GM23338 (cell line): ENCODE results near the gene NSUN4. TPM values are rescaled to one million over a fixed set of nuclear protein-coding genes. Genes with fewer than 3 reads are reported as not detected.

Experiments used
- ATAC-seq: fragments of 200-7000 bp; cut with Tn5 transposase; 3 replicates; pipeline ENCODE4 v1.9.1; 2020
- DNase-seq: peaks from one replicate; pipeline ENCODE4 v3.0.0-alpha.2; 2015; ENCODE audit warnings: low spot score
- H2AFZ ChIP-seq: fragments of 200-600 bp; sonication (generic); 2 replicates; pipeline ENCODE4 v1.8.0; 2016; ENCODE audit warnings: antibody characterized with exemption, mild to moderate bottlenecking, moderate library complexity
- H3F3A ChIP-seq: fragments of 200-600 bp; sonication (generic); replicated peaks from 2 replicates; pipeline ENCODE4 v1.8.0; 2017; ENCODE audit warnings: antibody characterized with exemption, mixed run types, low read depth
- H3K27ac ChIP-seq: fragments of 200-600 bp; sonication (generic); 2 replicates; pipeline ENCODE4 v1.6.1; 2016; ENCODE audit warnings: low read depth
- H3K27me3 ChIP-seq: fragments of 200-600 bp; sonication (generic); 2 replicates; pipeline ENCODE4 v1.8.0; 2016; ENCODE audit warnings: mild to moderate bottlenecking, mixed run types, moderate library complexity; ENCODE audit not compliant: insufficient read depth
- H3K36me3 ChIP-seq: fragments of 200-600 bp; sonication (generic); 2 replicates; pipeline ENCODE4 v1.8.0; 2016; ENCODE audit warnings: mild to moderate bottlenecking; ENCODE audit not compliant: insufficient read depth
- H3K4me1 ChIP-seq: fragments of 200-600 bp; sonication (generic); 2 replicates; pipeline ENCODE4 v1.8.0; 2016; ENCODE audit warnings: mild to moderate bottlenecking, moderate library complexity; ENCODE audit not compliant: insufficient read depth
- H3K4me2 ChIP-seq: fragments of 200-600 bp; sonication (generic); 2 replicates; pipeline ENCODE4 v1.7.1; 2017; ENCODE audit warnings: mixed run types
- H3K4me3 ChIP-seq: fragments of 200-600 bp; sonication (generic); 2 replicates; pipeline ENCODE4 v1.6.1; 2016; ENCODE audit warnings: mixed run types
- H3K79me2 ChIP-seq: fragments of 200-600 bp; sonication (generic); replicated peaks from 2 replicates; pipeline ENCODE4 v1.8.0; 2017; ENCODE audit warnings: mild to moderate bottlenecking; ENCODE audit not compliant: insufficient read depth
- H3K9me2 ChIP-seq: fragments of 200-600 bp; sonication (generic); 2 replicates; pipeline ENCODE4 v1.8.0; 2017; ENCODE audit not compliant: insufficient read depth
- H4K20me1 ChIP-seq: fragments of 200-600 bp; sonication (generic); replicated peaks from 2 replicates; pipeline ENCODE4 v1.8.0; 2017; ENCODE audit warnings: mild to moderate bottlenecking; ENCODE audit not compliant: insufficient read depth
- H3K27ac Mint-ChIP-seq: 2 replicates; pipeline ENCODE4 v1.8.0; 2020; ENCODE audit warnings: inconsistent platforms, mild to moderate bottlenecking, moderate library complexity, mixed read lengths
- H3K27me3 Mint-ChIP-seq: 3 replicates; pipeline ENCODE4 v1.8.0; 2022; ENCODE audit warnings: low read depth, mild to moderate bottlenecking, moderate library complexity, mixed read lengths, inconsistent platforms; ENCODE audit not compliant: insufficient read depth, poor library complexity
- H3K36me3 Mint-ChIP-seq: 3 replicates; pipeline ENCODE4 v1.8.0; 2021; ENCODE audit warnings: low read depth, mild to moderate bottlenecking, inconsistent platforms, moderate library complexity, mixed read lengths
- H3K4me1 Mint-ChIP-seq: 3 replicates; pipeline ENCODE4 v1.8.0; 2020; ENCODE audit warnings: mild to moderate bottlenecking, inconsistent platforms, mixed read lengths
- H3K4me3 Mint-ChIP-seq: 3 replicates; pipeline ENCODE4 v1.8.0; 2021; ENCODE audit warnings: moderate library complexity, mild to moderate bottlenecking, inconsistent platforms, mixed read lengths
- H3K9me3 Mint-ChIP-seq: 3 replicates; pipeline ENCODE4 v1.8.0; 2020; ENCODE audit warnings: moderate library complexity, mild to moderate bottlenecking, inconsistent platforms, mixed read lengths
- CREB1 ChIP-seq: fragments of 250-450 bp; sonication (Bioruptor Pico); IDR thresholded peaks from 2 replicates; pipeline ENCODE4 v1.5.0; 2020; ENCODE audit warnings: low read depth, mild to moderate bottlenecking, moderate library complexity
- POLR2AphosphoS5 ChIP-seq: IDR thresholded peaks from 2 replicates; pipeline ENCODE4 v1.6.1; 2016; ENCODE audit warnings: antibody characterized with exemption, low read depth
- REST ChIP-seq: IDR thresholded peaks from one replicate; pipeline ENCODE4 v1.6.1; 2018; ENCODE audit warnings: antibody characterized with exemption; ENCODE audit not compliant: unreplicated experiment
- ZNF331 ChIP-seq: fragments of 250-450 bp; sonication (Bioruptor Pico); IDR thresholded peaks from 2 replicates; pipeline ENCODE4 v1.5.0; 2020; ENCODE audit warnings: low read depth, mild to moderate bottlenecking, moderate library complexity
- polyA plus RNA-seq: library from polyadenylated mRNA; unstranded; fragments of >200 nt; fragmentation: Nextera tagmentation; extraction: Ambion mirVana; gene quantifications from 2 replicates; pipeline ENCODE4 v1.2.1, GENCODE V29; 2016
- total RNA-seq: library from RNA; depleted of rRNA; stranded (reverse); fragments of >200 nt; shearing (Covaris generic); gene quantifications from 2 replicates; pipeline ENCODE4 v1.2.3, GENCODE V29; 2014

NSUN4 gene
- total and polyA plus RNA-seq, 2 experiments from 2014 or later, result 8.9 to 11.6 TPM

DNA sequence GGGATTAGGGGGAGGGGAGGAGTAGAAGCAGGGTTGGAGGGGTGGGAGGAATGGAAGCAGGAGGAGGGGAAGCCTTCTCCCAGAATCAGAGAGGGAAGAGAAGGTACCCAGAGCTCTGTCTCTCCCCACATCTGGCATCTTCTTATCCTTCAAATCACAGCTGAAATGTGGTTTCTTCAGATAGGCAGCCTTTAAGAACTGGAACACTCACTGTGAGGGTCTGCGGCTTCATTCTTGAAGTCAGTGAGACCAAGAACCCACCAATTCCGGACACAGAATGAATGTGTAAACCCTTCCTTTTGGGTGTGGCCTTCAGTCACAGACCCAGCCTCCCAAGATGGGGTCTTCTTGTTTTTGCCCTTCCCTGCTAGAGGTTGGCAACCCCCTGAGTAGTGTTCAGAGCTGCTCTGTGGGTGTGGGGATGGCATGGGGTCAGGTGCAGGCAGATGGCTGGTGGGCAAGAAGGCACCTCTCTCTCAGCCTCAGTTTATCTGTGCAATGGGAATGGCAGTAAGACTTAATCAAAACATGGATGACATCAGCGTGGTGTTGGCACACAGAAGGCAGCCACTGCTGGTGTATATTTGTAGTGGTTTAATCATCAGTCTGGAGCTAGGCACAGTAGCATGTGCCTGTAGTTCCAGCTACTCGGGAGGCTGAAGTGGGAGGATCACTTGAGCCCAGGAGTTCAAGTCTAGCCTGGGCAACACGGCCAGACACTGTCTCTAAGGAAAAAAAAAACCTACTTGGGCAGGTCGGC lies 60.7 kb downstream of the NSUN4 start:
- ATAC-seq (no peak), DNase-seq (no peak)
- Histone ChIP-seq H3K27me3 (no peaks in the 10 kb centered on the region), H3K4me3 (peak overlapping the region; percentile 38; the same call in 1 of the 2 replicates), H3F3A (no peaks in the 10 kb centered on the region), H2AFZ (no peak overlapping the region), H3K4me2 (peak overlapping the region; percentile 69; the same call in 1 of the 2 replicates), H3K27ac (no peak overlapping the region), H4K20me1 (no peaks in the 10 kb centered on the region; the same call in 1 of the 2 replicates), H3K79me2 (no peaks in the 10 kb centered on the region), H3K36me3 (no peaks in the 10 kb centered on the region), H3K4me1 (peaks cover 19% of the 10 kb centered on the region), H3K9me2 (no peaks in the 10 kb centered on the region)
- no peaks in the 10 kb centered on the region; the same call in 2 of the 3 replicates for H3K36me3 Mint-ChIP-seq
- H3K27ac Mint-ChIP-seq, result no peak overlapping the region
- H3K4me3 Mint-ChIP-seq, result no peak overlapping the region; the same call in 2 of the 3 replicates
- no peaks in the 10 kb centered on the region for H3K9me3 Mint-ChIP-seq
- peaks cover 21% of the 10 kb centered on the region for H3K4me1 Mint-ChIP-seq
- TF ChIP-seq ZNF331 (CRISPR knock-in tag), result no peak
- peaks cover 13% of the 10 kb centered on the region for H3K27me3 Mint-ChIP-seq

DNA sequence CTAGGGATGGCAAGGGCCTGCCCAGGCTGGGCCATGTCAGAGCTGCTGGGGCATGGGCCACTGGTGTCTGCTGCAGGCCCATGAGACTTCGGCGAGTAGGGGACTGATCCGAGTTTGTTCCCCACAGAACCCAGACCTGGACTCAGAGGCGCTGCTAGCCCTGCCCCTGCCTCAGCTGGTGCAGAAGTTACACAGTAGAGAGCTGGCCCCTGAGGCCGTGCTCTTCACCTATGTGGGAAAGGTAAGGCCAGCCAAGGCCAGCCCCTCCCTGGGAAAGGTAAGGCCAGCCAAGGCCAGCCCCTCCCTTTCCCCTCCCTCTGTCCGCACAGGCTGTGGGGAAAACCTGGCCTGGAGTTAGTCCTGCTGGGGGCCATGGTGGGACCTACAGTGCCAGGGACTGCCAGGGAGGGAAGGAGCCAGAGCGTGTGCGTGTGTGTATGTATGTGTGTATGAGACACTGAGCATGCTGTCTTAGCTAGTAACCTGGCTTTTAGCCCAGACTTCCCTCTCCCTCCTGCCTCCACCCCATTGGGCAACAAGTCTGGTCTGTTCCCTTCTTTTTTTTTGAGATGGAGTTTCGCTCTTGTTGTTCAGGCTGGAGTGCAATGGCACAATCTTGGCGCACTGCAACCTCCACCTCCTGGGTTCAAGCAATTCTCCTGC lies 61.5 kb downstream of the NSUN4 start:
- no peaks in the 10 kb centered on the region for H3K9me2 ChIP-seq
- H3K4me1 ChIP-seq, result peaks cover 24% of the 10 kb centered on the region
- H3K4me3 ChIP-seq, result peak overlapping the region; percentile 38; the same call in 1 of the 2 replicates
- H3K4me2 ChIP-seq, result peak overlapping the region; percentile 69
- Mint-ChIP-seq H3K4me3 (no peak overlapping the region), H3K4me1 (peaks cover 23% of the 10 kb centered on the region), H3K9me3 (no peaks in the 10 kb centered on the region), H3K27ac (no peak overlapping the region), H3K27me3 (peaks cover 16% of the 10 kb centered on the region), H3K36me3 (no peaks in the 10 kb centered on the region; the same call in 2 of the 3 replicates)
- no peak for TF ChIP-seq CREB1 (CRISPR knock-in tag)
- TF ChIP-seq POLR2AphosphoS5, result 0 out of 2 replicates have a peak, but pooled peaks have one; percentile 19
- ATAC-seq (peak; percentile 77), DNase-seq (peak; percentile 89)
- no peak overlapping the region for H3K27ac ChIP-seq
- H3F3A ChIP-seq, result no peaks in the 10 kb centered on the region
- no peak overlapping the region for H2AFZ ChIP-seq
- no peaks in the 10 kb centered on the region; the same call in 1 of the 2 replicates for H4K20me1 ChIP-seq
- H3K36me3 ChIP-seq, result no peaks in the 10 kb centered on the region
- no peaks in the 10 kb centered on the region for H3K79me2 ChIP-seq
- H3K27me3 ChIP-seq, result no peaks in the 10 kb centered on the region

GRCh38 chr1:46403916-46404315 lies 63.3 kb downstream of the NSUN4 start:
- H3K4me3 Mint-ChIP-seq, result no peak overlapping the region
- Histone ChIP-seq H3K4me3 (no peak overlapping the region), H3K27ac (no peak overlapping the region), H3F3A (no peaks in the 10 kb centered on the region), H4K20me1 (no peaks in the 10 kb centered on the region; the same call in 1 of the 2 replicates), H3K9me2 (no peaks in the 10 kb centered on the region), H3K36me3 (no peaks in the 10 kb centered on the region; the same call in 1 of the 2 replicates), H3K27me3 (no peaks in the 10 kb centered on the region), H3K4me2 (no peak overlapping the region), H3K79me2 (no peaks in the 10 kb centered on the region), H3K4me1 (peaks cover 29% of the 10 kb centered on the region), H2AFZ (no peak overlapping the region)
- TF ChIP-seq REST, result no peak
- no peak for TF ChIP-seq POLR2AphosphoS5
- ATAC-seq (no peak), DNase-seq (no peak)
- no peaks in the 10 kb centered on the region; the same call in 1 of the 3 replicates for H3K36me3 Mint-ChIP-seq
- no peak overlapping the region for H3K27ac Mint-ChIP-seq
- peaks cover 31% of the 10 kb centered on the region for H3K4me1 Mint-ChIP-seq
- H3K27me3 Mint-ChIP-seq, result peaks cover 14% of the 10 kb centered on the region
- no peaks in the 10 kb centered on the region for H3K9me3 Mint-ChIP-seq
